ENCODE data around the gene JAKMIP1.

The JAKMIP1 gene

DNA sequence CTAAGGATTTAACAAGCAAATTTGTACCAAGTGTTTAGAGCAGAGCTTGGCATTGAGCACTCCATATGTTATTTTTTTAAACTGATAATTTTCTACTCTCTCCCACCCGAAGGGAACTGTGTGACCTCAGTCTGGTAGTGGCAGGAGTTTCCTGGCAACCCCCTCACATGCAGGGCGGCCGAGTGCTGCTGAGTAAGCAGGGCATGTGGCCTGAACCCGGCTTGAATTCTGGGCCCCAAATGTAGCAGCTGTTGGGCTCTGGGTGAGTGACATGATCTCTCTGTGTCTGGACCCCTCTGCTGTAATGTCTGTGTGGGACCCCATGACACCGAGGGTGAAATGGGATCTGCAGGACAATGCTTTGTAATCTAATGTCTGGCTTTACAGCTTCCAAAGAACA lies 168.5 kb downstream of the JAKMIP1 start:
- DNase-seq (ENCODE audit: extremely low spot score): no peak

DNA sequence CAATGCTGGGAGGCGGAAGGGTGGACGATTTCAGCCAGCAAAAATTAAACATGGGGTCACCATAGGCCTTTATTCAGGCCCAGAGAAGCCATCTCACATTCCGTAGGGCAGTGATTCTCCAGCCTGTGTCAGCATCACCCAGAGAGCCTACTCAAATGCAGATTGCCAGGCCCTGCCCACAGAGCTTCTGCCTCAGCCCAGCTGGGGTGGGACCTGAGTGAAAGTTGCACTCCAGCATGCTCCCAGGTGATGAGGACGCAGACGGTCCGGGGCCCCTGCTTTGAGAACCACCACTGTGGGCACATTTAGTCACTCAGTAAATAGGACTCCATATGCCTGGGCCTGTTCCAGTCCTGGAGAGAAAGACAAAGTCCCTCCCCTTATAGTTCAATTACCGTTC lies 169.7 kb downstream of the JAKMIP1 start:
- ChIA-PET POLR2A (no interaction called here), CTCF (no interaction called here)
- TF ChIP-seq BHLHE40 (IDR thresholded peaks at IDR 0.05; ENCODE audit: borderline replicate concordance): no peak
- no peak for TF ChIP-seq NFRKB (IDR thresholded peaks at IDR 0.05)
- TF ChIP-seq FOXM1 (IDR thresholded peaks at IDR 0.05; ENCODE audit: borderline replicate concordance): no peak
- DNase-seq (ENCODE audit: extremely low spot score): no peak

More for the DNA sequence above, 168.5 kb downstream of the JAKMIP1 start:
- ChIA-PET POLR2A (no interaction called here), CTCF (no interaction called here)
- TF ChIP-seq ARNT (IDR thresholded peaks at IDR 0.05): no peak
- TF ChIP-seq SUZ12 (IDR thresholded peaks at IDR 0.05): no peak
- no peak for TF ChIP-seq SP1 (IDR thresholded peaks at IDR 0.05)
- no peak for TF ChIP-seq FOXK2 (IDR thresholded peaks at IDR 0.05)

DNA sequence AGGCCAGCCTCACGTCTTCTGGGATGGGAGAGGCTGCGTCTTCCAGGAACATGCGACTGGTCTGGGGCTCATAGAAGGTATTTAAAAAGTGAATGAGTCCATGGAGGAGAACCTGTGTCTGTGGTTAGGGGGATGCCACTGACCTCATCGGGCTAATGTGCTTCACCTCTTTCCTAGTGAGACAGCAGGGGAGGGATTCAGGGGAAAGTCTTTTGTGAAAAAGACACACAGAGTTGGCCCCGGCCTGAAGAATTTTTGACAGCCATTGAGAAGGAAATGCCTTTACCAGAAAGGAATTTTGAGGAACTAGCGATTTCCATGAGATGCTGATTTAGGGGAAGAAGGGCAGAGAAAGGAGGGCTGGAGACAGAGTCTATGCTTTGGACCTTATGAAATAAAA lies 171.1 kb downstream of the JAKMIP1 start:
- no peak for DNase-seq (ENCODE audit: extremely low spot score)
- ChIA-PET CTCF (no interaction called here), POLR2A (no interaction called here)
- TF ChIP-seq TARDBP (IDR thresholded peaks at IDR 0.05) (no peak), FOXA1 (IDR thresholded peaks at IDR 0.05) (no peak), ARNT (IDR thresholded peaks at IDR 0.05) (no peak), L3MBTL2 (conservative IDR thresholded peaks at IDR 0.05) (no peak), ZNF384 (IDR thresholded peaks at IDR 0.05) (no peak), HDGF (IDR thresholded peaks at IDR 0.05; ENCODE audit: borderline replicate concordance) (no peak), BHLHE40 (IDR thresholded peaks at IDR 0.05; ENCODE audit: borderline replicate concordance) (no peak), LEF1 (IDR thresholded peaks at IDR 0.05; ENCODE audit: borderline replicate concordance) (no peak)
- TF ChIP-seq, protein P1, sequence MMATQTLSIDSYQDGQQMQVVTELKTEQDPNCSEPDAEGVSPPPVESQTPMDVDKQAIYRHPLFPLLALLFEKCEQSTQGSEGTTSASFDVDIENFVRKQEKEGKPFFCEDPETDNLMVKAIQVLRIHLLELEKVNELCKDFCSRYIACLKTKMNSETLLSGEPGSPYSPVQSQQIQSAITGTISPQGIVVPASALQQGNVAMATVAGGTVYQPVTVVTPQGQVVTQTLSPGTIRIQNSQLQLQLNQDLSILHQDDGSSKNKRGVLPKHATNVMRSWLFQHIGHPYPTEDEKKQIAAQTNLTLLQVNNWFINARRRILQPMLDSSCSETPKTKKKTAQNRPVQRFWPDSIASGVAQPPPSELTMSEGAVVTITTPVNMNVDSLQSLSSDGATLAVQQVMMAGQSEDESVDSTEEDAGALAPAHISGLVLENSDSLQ (IDR thresholded peaks at IDR 0.05): no peak

DNA sequence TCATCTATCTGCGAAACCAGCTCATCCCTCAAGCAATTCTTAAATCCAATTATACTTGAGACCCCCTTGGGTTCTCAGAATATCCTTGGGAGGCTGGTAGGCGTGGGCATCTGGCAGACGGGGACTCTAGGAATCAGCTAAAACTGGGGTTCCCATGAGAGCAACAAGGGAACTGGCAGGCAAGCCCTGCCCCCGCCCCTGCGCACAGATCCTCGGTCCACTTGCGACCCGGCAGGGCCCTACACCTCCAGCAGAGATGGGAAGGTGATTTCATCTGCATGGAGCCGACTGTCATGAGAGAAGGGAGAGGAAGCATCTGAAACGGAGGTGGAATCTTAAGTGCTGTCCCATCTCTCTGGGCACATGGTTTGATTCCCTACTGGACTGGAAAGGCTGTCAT lies 172.2 kb downstream of the JAKMIP1 start:
- ChIA-PET POLR2A (no interaction called here), CTCF (interaction anchor here (1.0 kb wide), 1 partner anchor 8 kb away, joined by 3 read pairs; no protein-coding TSS in a partner anchor)
- no peak for DNase-seq (ENCODE audit: extremely low spot score)
- TF ChIP-seq SUZ12 (IDR thresholded peaks at IDR 0.05) (no peak), HDGF (IDR thresholded peaks at IDR 0.05; ENCODE audit: borderline replicate concordance) (no peak), FOXA1 (IDR thresholded peaks at IDR 0.05) (no peak), TARDBP (IDR thresholded peaks at IDR 0.05) (no peak), L3MBTL2 (conservative IDR thresholded peaks at IDR 0.05) (no peak), BHLHE40 (IDR thresholded peaks at IDR 0.05; ENCODE audit: borderline replicate concordance) (no peak), NFRKB (IDR thresholded peaks at IDR 0.05) (no peak), ARNT (IDR thresholded peaks at IDR 0.05) (no peak), FOXM1 (IDR thresholded peaks at IDR 0.05; ENCODE audit: borderline replicate concordance) (no peak)

DNA sequence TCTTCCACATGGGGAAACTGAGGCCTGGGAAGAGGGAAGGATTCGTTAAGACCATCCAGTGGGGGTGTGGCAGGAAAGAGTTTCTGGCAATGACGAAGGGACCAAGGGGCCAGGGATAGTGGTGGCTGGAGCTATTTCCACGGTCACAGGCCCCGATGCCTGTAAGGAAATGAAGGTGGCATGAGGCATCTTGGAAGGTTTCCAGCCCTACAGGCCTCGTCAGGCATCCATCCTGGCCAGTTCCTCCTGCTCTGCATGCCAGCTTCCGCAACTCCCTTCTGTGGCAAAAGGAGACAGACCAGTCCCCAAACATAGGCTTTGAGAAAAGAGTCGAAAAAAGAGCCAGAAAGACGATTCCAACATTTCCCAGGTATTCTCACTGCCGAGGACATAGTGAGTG lies 173.0 kb downstream of the JAKMIP1 start:
- TF ChIP-seq, protein P1 (IDR thresholded peaks at IDR 0.05): no peak
- no peak for TF ChIP-seq TARDBP (IDR thresholded peaks at IDR 0.05)
- no peak for TF ChIP-seq FOXA1 (IDR thresholded peaks at IDR 0.05)
- TF ChIP-seq FOXM1 (IDR thresholded peaks at IDR 0.05; ENCODE audit: borderline replicate concordance): no peak
- no peak for TF ChIP-seq BHLHE40 (IDR thresholded peaks at IDR 0.05; ENCODE audit: borderline replicate concordance)
- no peak for TF ChIP-seq SP1 (IDR thresholded peaks at IDR 0.05)
- no peak for TF ChIP-seq HDGF (IDR thresholded peaks at IDR 0.05; ENCODE audit: borderline replicate concordance)
- TF ChIP-seq SUZ12 (IDR thresholded peaks at IDR 0.05): no peak
- TF ChIP-seq L3MBTL2 (conservative IDR thresholded peaks at IDR 0.05): no peak
- TF ChIP-seq ZNF384 (IDR thresholded peaks at IDR 0.05): no peak
- TF ChIP-seq CTBP1 (IDR thresholded peaks at IDR 0.05; ENCODE audit: borderline replicate concordance): no peak
- TF ChIP-seq NFRKB (IDR thresholded peaks at IDR 0.05): no peak
- TF ChIP-seq FOXK2 (IDR thresholded peaks at IDR 0.05): no peak
- TF ChIP-seq ELF4 (IDR thresholded peaks at IDR 0.05): no peak
- TF ChIP-seq ARNT (IDR thresholded peaks at IDR 0.05): no peak
- TF ChIP-seq LEF1 (IDR thresholded peaks at IDR 0.05; ENCODE audit: borderline replicate concordance): no peak
- no peak for DNase-seq (ENCODE audit: extremely low spot score)
- ChIA-PET CTCF (interaction anchor here (1.0 kb wide), 1 partner anchor 7 kb away, joined by 3 read pairs; no protein-coding TSS in a partner anchor), POLR2A (no interaction called here)

DNA sequence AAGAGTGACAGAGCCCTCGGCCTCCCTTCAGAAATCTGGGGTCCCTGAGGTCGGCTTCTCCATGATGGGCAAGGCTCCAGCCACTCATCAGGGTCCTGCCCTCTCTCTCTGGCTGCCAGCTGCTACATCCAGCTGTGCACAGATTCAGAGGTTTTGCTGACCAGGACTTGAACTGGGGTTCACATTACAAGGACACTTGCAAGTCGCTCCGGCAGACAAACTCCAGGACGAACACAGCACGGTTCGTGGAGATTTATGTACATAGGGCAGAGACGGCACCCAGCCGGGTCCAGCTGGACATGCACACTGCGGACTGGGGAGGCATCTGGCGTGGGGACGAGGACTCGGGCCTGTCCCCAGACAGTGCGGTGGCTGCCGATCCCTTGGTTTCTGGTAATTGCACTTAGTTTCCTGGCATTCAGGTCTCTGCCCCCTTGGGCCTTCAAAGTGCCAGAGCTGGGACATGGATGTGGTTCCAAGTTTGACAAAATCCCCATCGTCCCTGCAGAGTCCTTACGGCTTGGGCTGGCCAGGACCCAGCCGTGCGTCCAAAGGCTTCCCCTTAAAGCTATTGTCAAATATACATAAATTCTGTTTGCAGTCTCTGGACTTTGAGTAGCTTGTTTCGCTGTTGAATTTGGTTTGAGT lies 175.9 kb downstream of the JAKMIP1 start:
- CTCF ChIA-PET: interaction anchor here (1.2 kb wide), 1 partner anchor 18 kb away, joined by 3 read pairs; no protein-coding TSS in a partner anchor
- TF ChIP-seq HDGF (IDR thresholded peaks at IDR 0.05; ENCODE audit: borderline replicate concordance) (no peak), BHLHE40 (IDR thresholded peaks at IDR 0.05; ENCODE audit: borderline replicate concordance) (no peak), ZNF384 (IDR thresholded peaks at IDR 0.05) (no peak), TARDBP (IDR thresholded peaks at IDR 0.05) (no peak), ELF4 (IDR thresholded peaks at IDR 0.05) (no peak), FOXA1 (IDR thresholded peaks at IDR 0.05) (no peak), SP1 (IDR thresholded peaks at IDR 0.05) (no peak), CTBP1 (IDR thresholded peaks at IDR 0.05; ENCODE audit: borderline replicate concordance) (no peak), NFRKB (IDR thresholded peaks at IDR 0.05) (no peak), L3MBTL2 (conservative IDR thresholded peaks at IDR 0.05) (no peak)
- TF ChIP-seq, protein P1 (IDR thresholded peaks at IDR 0.05): no peak
- DNase-seq (ENCODE audit: extremely low spot score): no peak
- POLR2A ChIA-PET: no interaction called here
